Amygdala (tissue), 56 donors: ENCODE data around the gene NBAS.

ENCODE experiments used
- DNase-seq, 56 donors: peaks; one replicate each; lab custom pipeline; 2025; lab: John Stamatoyannopoulos, UW

Gene NBAS

DNA sequence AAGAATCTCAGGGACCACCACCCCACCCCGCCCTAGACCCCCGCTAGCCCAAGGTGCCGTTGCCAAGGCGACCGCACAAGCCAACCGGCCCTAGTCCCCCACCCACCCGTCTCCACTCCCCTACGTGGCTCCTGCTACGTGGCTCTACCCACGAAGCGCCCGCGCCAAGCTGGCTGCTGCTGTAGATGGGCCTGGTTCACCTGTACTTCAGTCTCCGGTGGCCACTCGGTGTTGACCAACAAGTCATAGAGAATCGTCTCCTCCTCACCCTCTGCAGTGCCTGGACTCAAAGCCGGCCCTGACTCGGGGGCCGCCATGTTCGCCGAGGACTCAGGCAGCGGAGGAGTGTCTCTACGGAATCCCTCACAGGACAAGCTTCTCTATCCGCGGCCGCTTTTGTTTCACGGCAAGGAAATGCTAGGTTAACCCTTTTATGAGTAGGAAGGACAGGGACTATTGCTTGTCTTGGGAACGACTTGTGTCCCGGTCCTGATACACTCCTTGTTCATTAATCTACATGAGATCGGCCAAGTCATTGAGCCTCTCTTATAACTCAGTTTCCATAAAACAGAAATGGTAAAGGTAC is at the start of gene NBAS:
Gene NBAS, minus strand, starts transcription at position 347 of the 586 bp plus-strand sequence. Its CDS starts 30 bp downstream, at position 317.
- DNase-seq, result peak; percentile 34 to 93 (median 79)

DNA sequence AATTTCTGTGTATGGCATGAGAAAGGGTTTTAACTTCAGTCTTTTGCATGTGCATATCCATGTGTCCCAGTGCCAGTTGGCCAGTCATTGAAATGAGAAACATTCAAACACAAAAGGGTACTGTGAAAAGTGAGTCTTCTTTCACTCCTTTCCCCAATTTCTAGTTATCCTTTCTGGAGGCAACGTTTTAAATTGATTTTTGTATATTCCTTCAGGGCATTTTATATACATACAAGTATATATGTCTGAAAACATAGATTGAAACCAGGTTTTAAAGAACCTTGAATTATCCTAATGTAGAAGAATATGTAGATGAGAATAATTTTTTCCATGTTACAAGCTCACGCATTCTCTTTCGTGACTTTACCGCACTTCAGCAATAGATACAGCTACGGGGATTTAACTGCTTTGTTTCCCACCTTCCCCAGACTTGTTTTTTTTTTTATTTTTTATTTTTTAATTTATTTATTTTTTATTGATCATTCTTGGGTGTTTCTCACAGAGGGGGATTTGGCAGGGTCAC is 49.4 kb upstream of the NBAS start:
- DNase-seq, result no peak

DNA sequence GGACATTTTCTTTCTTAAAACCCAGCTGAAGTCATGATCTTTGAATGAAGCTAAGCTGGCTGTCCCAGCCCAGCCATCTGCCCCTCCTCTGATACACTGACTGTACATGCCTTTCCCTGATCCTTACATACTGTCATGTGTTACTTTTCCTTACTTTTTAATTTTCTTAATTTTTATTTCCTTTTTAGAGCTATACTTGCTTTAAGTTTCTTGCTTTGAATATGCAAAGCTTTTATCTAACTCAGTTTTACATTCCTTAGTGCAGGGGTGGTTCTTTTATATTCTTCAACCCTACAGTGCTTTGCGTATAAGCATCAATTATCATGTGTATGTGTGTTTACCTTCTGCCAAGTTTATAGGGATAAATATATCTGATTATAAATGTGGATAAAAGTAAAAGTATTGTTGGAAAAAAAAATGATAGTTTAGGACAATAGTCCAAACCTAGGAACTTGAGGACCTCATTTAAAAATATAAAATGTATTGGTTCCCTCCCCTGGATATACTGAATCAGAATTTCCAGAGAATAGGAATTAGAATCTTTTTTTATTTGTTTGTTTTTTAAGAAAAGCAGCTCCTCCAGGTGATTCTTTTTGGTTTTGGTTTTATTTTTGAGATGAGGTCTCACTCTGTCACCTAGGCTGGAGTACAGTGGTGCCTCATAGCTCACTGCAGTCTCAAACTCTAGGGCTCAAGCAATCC is 48.4 kb upstream of the NBAS start:
- DNase-seq, result no peak

DNA sequence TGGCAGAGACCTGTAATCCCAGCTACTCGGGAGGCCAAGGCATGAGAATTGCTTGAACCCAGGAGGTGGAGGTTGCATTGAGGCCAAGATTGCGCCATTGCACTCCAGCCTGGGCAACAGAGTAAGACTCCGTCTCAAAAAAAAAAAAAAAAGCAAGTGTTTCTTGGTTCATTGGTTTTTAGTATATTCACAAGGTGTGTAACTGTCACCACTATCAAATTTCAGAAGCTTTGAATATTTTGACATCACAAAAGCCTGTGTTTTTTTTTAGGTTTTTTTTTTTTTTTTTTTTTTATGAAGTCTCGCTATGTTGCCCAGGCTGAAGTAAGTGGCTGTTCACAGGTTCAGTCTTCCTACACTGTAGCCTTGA is 47.2 kb upstream of the NBAS start:
- DNase-seq, result no peak

DNA sequence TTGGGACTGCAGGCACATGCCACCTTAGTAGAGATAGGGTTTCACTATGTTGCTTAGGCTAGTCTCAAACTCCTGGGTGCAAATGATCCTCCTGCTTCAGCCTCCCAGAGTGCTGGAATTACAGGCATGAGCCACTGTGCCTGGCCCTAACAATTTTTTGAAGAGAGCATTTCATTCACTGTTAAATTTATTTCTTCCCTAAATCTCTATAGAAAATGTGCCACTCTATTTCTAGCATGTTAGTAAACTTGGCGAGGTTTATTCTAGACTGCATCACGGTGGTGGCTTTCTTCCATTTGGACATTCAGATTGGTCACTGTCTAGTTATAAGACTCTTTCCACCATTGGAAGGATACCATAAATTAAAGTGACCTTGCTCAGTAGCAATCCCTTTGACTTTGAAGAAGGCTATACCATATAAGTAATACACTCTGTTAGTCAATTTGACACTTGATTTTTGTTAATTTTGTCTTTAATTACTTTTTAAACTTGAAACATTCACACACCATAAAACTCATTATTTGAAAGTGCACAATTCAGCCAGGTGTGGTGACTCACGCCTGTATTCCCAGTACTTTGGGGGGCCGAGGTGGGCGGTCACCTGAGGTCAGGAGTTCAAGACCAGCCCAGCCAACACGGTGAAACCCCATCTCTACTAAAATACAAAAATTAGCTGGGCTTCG is 46.7 kb upstream of the NBAS start:
- no peak for DNase-seq

DNA sequence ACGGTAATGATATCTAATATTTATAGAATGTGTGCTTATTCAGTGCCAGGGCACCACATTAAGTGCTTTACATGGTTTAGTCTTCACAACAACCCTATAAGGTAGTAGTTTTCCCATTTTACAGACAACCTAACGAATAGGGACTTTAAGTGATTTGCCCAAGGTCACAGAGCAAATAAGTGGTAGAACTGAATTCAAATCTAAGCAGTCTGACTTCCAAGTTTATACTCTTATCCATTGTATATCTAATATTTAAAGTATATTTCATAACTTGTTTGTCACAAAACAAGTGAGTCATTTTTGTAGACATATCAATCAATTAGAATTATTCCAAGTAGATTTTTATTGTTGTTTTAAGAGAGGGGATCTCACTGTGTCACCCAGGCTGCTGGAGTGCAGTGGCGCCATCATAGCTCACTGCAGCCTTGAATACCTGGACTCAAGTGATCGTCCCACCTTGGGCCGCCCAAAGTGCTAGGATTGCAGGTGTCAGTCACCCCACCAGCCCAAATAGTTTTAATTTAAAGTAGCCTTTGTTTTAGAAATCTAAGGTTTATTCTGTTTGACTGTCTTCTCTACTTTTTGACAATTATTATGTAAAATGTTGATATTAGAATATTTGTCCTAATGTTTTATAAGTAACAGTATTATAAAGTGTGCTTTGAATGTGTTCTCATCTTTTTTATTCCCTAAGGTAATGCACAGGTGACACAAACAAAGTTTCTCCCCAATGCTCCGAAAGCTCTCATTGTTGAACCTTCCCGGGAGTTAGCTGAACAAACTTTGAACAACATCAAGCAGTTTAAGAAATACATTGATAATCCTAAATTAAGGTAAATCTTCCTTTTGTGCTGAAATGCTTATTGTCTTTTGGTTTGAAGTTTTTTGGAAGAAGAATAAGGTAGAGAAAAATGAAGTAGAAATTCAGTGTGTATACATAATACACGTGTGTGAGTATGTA is 45.6 kb upstream of the NBAS start:
- no peak for DNase-seq

DNA sequence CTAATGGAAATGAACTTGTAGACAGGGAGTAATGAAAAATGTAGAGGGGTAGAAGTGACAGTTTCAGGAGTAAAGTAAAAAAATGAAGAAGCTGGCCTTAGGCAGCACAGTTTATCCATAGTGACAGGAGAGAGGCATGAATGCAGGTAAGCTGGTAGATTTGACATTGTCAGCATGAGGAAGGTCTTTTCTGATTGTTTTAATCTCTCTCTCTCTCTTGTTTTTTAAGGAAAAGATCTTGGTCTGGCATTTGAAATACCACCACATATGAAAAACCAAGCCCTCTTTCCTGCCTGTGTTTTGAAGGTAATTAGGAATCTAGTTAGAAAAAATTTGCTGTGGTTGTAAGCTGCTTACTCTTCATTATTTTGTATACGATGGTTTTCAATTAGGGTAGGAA is 44.6 kb upstream of the NBAS start:
- DNase-seq, result no peak

DNA sequence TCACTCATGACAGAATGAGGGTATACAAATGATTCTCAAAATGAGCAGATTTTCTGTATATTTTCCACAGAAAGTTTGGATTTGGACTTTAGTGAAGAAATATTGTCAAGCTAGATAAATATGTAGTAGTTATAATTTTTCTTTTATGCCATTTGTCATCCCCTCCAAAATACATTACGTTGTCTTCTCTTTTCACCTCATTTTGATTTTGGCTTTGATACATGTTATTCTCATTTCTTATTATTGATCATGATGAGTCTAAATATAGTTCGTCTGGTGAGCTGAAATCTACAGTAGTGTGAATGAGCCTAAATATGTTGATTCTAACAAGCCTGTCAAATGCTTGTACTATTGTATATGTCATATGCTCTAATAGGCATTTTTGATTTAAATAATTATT is 42.8 kb upstream of the NBAS start:
- DNase-seq, result no peak

DNA sequence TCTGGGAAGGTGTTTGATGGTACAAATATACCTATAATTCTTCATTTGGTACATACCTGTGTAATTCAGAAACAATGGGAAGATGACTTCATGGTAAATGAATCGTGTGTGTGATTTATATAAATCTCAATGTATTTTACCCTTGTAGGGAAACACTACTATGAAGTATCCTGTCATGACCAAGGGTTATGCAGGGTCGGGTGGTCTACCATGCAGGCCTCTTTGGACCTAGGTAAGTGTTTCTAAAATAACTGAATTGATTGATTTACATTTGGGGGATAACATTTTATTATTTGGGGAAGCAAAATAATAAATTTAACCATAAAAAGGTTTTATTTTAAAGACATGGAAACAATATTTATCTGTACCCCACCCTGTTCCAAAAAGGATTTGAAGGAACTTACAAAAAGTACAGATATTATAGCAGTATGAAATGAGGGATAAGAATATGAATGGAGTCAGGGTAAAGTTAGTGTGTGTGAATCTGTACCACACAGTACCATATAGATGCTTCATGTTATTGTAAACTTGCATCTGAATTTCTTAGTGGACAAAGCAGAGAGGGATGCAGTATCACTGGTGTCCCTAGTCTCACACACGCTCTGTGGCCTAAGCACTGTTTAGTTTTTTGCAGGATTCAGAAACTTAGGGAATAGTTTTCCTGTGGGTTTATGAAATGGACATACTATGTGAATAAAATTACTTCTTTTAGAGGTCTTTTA is 42.1 kb upstream of the NBAS start:
- DNase-seq, result no peak

DNA sequence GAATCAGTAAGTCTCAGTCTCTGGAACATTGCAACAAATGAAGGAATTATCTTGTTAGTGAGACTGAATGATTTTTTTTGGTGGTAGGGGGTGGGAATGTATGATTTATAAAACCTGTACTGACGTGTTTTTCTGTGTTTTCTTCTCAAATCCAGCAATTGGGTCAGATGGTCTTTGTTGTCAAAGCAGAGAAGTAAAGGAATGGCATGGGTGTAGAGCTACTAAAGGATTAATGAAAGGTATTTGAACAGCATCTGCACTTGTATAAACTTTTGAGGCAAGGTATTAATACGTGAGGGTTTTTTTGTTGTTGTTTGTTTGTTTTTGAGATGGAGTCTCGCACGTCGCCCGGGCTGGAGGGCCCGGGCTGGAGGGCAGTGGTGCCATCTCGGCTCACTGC is 41.3 kb upstream of the NBAS start:
- DNase-seq, result no peak

DNA sequence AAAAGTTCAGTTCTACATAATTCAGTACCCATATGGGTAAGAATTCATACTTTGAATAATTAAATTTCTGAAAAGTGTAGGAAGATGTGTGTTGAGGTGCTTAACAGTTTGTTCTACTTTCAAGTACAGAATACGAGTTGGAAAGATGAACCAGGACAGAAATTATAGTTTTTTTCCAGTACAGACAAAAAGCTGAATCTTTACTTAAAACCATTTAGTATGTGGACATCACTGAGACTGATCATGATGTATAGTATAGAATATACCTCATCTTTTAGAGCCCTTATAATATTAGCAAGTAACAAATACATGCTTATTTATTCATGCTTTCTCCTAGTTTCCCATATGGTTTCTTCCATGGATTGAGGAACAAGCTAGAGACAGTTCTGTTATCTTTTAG is 40.5 kb upstream of the NBAS start:
- no peak for DNase-seq

DNA sequence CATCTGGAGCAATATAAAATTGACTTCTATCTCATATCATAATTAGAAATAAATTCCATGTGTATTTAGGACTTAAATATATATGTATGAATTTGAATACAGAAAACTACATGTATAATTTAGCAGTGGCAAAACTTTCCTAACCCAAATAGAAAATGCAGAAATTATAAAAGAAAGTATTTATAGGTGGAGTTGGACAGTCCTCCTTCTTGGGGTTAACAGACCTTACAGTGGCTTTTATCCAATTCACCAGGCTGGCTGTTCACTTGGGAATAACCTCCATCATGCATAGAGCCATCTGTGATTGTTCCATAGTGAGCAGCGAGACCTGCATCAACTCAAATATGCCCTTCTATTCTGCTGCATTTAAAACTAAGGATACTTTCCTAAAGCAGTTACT is 38.9 kb upstream of the NBAS start:
- no peak for DNase-seq

DNA sequence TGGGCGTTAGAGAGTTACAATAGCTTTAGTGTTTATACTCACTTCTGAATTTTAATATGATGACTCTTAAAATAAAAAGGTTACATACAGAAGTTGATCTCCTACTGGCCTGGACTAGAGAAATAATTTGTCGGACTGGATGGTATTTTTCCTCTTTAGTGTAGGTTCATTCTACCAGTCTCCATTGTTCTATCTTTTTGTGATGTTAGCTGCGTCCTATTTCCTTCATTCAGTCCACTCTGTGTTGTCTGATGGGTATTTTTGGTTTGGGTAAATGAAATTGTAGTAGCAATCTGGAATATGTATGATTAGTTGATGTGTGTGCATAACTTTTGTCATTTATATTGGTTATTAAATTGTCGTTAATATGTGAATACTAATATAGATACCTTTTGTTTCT is 35.8 kb upstream of the NBAS start:
- no peak for DNase-seq

DNA sequence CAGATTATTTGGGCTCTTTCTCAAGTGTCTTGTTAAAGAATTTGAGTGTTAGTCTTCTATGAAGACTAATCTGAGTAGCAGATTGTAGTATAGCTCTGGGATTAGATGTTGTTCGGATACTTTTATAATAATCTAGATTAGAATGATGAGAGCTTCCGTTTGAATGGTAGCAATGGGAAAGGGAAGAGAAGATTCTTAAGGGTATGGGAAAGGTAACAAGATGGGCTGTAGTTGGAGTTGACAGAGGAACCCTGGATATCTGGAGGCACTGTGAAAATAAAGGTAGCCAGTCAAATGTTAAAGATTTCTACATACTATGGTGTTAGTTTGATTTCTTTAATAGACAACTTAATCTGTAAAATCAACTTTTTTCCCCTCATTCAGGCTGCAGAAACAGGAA is 35.2 kb upstream of the NBAS start:
- DNase-seq, result no peak

DNA sequence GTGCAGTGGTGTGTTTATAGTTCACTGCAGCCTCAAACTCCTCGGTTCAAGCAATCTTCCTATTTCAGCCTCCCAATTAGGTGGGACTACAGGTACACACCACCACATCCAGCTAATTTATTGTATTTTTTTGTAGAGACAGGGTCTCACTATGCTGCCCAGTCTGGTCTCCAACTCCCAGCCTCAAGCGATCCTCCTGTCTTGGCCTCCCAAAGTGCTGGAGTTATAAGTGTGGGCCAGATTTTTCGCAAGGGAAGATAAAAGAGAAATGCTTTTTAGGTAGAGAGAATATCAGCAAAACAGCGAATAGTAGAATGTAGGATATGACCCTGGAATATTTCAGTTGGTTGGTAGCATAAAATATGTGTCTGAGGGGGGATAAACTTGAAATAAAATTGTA is 34.8 kb upstream of the NBAS start:
- DNase-seq, result no peak

DNA sequence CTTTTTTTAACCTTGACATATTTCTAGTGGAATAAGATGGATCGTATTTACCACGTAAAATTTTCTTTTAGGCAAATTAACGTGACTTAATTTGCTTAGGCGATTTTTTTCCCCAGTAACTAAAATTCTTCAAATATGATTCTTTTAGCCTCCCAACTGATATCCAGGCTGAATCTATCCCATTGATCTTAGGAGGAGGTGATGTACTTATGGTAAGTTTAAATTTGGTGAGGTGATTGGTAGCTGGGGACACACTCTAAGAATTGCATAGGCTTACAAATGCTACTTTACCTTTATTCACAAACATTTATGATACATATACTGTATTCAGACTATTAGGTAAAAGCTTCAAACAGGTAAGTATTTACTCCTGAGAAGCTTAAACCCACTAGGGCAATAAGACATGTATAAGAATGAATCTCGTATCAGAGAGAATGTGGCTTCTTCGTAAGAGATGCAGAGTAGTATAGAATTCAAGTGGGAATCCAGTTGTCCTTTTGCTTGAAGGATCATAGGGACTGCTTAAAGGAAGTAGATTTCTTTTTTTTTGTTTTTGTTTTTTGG is 34.3 kb upstream of the NBAS start:
- no peak for DNase-seq

DNA sequence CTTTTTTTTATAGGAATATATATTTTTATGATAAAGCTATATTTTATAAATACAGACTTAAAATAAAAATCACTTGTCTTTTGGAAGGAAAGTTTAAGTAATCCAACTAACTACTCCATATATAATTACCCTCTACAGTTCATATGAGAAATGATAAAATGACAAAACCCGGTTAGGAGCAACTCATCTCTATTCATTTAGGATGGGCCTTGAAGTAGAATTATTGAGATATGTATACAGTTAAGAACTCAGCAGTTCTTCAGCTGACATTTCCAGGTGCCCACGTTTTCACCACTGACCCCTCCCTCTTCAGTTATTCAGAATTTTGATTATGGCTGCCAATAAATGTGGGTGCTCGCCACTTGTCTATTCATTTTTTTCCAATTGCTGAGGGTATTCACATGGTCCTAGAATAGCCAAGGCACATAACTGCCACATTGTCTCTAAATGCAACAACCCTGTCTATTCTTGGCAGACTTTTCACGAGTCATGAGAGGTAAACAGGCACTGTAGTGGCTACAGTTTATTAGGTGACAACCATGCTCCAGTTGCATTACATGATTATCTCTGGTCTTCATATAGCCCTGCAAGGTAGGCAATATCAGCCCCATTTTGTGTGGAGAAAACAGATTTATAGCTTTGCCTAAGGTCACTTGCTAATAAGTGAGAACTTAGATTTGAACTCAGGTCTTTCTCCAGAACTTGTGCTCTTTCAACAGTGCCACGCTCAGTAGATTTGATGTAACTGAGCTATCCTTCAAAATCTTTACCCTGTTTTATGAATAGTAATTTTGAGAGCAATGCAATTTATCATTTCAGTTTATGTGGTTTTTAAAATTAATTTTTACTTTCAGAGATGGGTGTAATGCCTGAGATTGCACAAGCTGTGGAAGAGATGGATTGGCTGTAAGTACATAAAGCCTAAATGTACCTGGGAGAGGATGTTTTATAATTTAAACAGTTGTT is 33.4 kb upstream of the NBAS start:
- DNase-seq, result no peak

DNA sequence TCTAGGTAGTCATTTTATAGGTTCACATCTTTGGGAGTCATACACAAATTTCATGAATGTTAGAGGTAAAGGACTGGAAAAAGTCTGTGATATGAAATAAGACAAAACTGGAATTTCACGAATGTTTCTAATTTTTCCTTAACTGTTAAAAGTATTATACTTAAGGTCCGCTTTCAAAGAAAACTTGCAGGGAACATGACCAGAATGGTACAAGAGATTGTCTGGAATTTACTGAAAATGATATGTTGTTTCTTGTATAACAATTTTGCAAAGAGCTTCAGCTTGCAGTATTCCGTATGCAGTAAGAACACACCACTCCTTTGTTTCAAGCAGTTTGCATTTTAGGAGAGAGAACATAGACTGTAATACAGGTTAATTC is 32.2 kb upstream of the NBAS start:
- no peak for DNase-seq
